Activated CD4-positive, alpha-beta T cell treated with anti-CD3 and anti-CD28 coated beads, Interleukin-2, amount 50 U/mL, for 16 hours (primary cell): ENCODE data around the gene CALHM4.

Experiments
- DNase-seq: peaks from one replicate; pipeline ENCODE4 v3.0.0-alpha.2; 2020

The CALHM4 gene, protein sequence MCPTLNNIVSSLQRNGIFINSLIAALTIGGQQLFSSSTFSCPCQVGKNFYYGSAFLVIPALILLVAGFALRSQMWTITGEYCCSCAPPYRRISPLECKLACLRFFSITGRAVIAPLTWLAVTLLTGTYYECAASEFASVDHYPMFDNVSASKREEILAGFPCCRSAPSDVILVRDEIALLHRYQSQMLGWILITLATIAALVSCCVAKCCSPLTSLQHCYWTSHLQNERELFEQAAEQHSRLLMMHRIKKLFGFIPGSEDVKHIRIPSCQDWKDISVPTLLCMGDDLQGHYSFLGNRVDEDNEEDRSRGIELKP

DNA sequence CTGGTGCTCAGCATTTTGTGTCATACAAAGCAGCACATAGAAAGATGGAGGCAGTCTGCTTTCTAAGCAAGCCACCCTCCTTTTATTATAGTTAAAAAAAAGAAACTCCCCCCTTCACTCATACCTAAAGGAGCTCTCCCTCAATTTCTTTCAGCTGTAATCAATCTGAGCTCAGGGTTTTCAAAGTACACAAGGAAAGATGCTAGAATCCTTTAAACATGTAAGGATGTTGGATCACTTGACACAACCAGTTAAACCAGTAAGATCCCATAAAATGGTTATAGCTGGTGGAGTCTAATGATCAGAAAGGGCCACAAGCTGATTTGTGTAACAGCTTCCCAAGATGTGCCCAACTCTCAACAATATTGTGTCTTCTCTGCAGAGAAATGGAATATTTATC lies at the start of gene CALHM4:
CALHM4 (plus strand) TSS at position 301 of the 400 bp plus-strand sequence; CDS start at position 344, 43 bp downstream.
- DNase-seq: no peak

- no peak for DNase-seq
These were observed 46.2 kb upstream of the CALHM4 start for GRCh38 chr6:116507324-116507723.

DNA sequence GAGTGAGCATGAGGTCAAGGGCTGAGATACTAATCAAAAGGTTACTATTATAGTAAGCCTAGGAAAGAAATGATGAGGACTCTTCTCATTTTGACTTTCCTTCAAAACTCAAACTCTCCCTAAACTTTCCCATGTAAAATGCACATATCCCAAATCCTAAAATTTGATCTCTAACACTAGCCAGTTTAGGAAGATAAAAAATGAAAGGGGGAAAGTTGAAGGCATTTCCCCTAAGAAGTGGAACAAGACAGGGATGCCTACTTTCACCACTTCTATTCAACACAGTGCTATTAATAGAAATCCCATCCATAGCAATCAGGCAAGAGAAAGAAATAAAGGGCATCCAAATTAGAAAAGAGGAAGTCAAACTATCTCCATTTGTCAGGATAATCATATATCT lies 45.0 kb upstream of the CALHM4 start:
- no peak for DNase-seq

DNA sequence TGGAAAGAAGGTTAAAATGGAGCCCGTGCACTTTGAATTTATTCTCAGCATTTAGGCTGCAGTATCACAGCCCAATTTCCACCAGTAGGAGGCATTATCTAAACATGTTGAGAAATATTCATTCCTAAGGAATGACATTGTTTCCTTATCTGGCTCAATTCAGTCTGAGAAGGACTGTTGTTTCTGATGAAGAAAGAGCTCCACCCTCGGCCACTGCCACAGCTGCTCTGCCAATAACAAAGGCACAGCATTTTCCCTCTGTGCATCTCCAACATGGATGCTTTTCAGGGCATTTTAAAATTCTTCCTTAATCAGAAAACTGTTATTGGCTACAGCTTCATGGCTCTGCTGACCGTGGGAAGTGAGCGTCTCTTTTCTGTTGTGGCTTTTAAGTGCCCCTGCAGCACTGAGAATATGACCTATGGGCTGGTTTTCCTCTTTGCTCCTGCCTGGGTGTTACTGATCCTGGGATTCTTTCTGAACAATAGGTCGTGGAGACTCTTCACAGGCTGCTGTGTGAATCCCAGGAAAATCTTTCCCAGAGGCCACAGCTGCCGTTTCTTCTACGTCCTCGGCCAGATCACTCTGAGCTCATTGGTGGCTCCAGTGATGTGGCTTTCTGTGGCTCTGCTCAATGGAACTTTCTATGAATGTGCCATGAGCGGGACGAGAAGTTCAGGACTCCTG lies 42.0 kb upstream of the CALHM4 start, which contains the start of gene CALHM5:
CALHM5 (plus strand) TSS at position 216 of the 687 bp plus-strand sequence; CDS start at position 274, 58 bp downstream.
- no peak for DNase-seq

GRCh38 chr6:116512111-116512559 lies 41.4 kb upstream of the CALHM4 start:
- no peak for DNase-seq

- no peak for DNase-seq
These were observed 40.8 kb upstream of the CALHM4 start for GRCh38 chr6:116512734-116513133.

DNA sequence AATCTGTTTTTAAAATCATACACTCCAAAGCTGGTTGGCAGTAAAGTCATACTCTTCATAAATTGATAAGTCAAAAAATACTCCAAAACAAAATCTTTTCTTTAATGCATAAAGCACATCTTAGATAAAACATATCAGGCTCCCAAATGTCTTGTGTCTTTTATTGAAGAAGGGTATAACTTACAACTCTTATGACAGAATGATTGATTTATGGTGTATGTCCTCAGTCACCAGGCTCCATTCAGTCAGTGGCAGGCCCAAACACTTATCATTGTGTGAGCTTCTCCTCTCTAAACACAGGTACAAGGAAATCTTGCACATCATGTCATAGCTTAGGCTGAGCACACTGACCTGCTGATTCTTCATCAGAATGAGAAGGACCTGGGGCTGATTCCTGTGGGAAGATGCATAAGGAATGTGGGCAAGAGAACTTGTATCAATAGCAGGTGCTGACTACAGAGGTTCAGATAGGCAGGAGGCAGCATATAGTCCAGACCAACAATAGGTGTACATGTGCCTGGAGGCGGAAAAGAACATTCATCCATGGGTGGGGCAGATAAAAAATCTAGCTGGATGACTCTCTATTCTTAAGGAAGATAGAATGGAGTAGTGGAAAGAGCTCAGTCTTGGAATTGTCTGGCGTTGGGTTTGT lies 40.2 kb upstream of the CALHM4 start:
- DNase-seq: no peak

DNA sequence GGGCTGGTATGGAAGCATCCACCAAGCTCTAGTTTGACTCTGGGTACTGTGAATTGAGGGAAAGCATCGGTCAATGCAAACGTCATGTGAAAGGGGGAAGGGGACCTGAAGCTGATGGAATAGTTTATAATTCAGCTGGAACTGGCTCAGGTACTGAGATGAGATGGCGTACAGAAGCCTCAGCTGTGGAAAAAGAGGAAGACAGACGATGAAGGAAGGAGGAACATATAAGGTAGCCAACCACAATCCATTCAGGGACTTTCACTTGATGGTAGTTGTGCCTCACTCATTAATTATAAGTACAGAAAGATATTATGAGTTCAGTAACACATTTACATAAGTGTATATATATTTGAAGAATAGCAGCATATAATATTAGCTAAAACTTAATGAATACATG lies 39.4 kb upstream of the CALHM4 start:
- DNase-seq: no peak

- DNase-seq: no peak
These were observed 38.4 kb upstream of the CALHM4 start for GRCh38 chr6:116515141-116515540.

DNA sequence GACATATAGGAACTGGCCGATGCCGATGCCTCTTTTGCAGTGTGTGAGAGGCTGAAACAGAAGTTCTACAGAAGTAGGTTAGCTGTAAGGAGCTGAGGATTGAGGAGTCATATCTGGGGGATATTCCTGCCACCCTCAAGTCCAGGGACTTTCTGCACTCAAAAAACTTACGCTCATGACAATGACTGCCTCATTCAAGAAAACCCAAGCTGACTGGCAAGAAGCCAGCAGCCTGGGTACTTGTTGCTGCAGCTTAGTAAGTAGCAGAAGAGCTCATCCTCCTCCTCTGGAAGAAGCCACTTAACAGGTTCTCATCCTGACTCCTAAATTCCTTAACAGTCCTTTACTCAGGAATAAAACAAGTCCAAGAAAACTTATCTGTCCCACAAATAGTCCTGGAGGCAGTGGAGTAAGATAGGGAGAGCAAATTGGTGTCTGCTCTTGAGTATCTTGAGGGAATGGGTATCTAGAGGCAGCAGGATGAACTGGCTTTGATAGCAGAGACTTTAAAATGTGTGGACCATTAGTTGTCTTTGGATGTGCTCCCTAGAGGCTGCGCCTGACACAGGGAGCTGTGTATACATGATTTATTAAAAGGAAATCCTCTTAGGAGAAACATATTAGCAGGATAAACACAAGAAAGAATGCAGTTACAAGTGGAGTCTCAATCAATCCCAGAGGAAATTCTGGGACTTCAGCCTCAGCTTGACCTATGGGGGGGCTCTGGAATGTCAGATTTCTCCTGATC lies 34.8 kb upstream of the CALHM4 start:
- DNase-seq: no peak

- no peak for DNase-seq
These were observed 30.7 kb upstream of the CALHM4 start for GRCh38 chr6:116522896-116523295.

DNA sequence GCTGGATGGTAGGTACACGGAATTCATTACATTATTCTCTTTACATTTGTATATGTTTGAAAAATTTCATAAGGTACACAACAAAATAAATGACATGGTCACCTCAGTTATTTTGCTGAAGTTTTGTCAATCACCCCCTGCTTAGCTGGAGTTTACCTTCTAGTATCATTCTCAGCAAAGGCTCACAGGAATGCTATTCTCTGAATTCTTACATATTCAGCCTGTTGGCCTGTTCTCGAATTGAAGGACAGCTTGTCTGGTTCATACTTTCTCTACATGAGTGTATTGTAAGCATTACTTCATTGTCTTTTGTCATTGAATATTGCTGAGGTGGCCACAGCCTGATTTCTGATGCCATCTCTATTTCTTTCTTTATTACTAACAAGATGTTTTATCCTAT lies 29.3 kb upstream of the CALHM4 start:
- no peak for DNase-seq

GRCh38 chr6:116528133-116528532 lies 25.4 kb upstream of the CALHM4 start:
- DNase-seq: no peak

- no peak for DNase-seq
These were observed 24.8 kb upstream of the CALHM4 start for GRCh38 chr6:116528780-116529179.

DNA sequence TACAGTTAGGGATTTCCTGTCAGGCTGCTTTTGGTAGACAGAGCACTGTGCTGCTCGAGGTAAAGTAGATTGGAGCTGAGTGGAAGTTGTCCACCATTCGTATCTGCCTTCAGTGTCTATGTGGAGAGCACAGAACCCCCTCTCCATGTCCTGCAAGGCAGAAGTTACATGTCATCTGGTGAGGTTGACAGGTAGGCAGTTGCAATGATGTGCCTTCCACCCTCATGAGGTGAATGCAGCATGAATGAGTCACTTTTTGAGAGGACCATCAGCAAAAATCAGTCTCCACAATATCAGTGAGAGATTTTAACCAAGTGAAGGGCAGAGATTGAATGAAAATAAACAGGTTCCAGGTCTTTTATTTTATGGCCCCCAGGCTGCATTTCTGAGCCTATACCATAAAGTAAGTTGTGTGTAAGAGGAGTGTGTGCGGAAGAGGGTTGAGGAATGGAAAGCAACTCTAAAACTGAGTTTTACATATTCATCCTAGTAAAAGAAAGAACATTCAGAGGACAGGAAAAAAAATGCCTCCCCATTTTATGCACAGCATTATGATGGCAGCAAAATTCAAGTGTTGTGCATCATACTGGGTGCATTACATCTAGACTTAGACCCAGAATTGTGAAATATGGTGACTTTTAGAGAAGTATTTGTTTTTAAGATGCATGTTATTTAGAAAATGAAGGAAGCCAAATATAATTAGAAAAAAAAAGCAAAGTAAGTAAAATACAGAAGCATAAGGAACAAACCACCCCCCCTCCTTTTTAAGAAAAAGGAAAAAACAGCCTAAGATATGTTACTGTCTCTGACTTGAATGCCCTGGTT lies 23.9 kb upstream of the CALHM4 start:
- no peak for DNase-seq

DNA sequence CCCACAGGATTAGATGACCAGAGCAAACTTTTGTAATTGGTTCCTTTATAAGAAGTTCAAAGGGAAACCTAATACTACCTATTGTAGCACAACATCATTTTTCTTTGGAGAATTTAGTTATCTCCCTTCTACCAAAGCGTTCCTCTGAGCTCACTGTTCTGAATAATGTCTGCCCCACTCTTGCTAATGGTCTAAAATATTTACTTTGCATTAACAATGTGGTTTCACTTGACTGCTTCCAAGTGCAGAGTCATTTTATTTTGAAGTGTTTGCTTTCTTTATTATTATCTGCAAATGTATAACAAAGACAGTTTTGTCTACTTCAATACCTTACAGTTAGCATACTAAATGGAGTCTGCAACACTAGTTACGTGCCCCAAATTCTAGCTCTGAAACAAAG lies 23.1 kb upstream of the CALHM4 start:
- DNase-seq: no peak

- peak; percentile 62 for DNase-seq
These were observed 21.6 kb upstream of the CALHM4 start for GRCh38 chr6:116531675-116532570.

DNA sequence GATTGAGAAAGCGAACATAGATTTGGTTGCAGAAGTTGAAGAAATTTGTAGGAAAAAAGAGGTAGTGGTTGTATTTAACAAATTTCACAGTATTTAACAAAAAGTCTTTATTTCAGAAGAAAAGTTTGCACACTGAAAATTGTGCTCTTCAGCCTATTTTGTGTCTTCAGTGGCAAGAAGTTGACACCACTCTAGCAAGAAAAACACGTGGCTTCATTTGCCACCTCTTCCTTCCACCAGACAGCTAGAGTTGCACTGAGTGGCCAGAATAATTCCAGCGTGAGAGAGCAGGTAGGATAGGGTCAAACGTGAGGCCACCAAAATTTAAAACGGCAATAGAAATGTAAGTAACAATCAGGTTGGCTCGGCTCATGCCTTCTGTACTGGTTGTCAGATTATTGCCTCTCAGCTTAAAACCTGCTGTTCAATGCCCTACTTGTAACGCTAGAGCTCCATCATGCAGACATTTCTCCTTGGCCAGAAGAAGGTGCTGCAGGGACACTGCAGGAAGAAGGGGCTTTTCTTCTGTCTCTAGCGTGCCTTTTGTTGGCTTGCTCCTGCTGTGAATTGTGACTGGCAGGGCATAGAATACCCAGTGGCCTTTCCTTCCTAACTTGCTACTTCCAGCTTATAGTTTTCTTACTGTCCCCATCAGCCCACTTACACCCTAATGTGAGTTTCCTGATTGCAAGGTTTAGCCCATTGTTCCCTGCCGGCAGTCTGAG lies 20.2 kb upstream of the CALHM4 start:
- no peak for DNase-seq

DNA sequence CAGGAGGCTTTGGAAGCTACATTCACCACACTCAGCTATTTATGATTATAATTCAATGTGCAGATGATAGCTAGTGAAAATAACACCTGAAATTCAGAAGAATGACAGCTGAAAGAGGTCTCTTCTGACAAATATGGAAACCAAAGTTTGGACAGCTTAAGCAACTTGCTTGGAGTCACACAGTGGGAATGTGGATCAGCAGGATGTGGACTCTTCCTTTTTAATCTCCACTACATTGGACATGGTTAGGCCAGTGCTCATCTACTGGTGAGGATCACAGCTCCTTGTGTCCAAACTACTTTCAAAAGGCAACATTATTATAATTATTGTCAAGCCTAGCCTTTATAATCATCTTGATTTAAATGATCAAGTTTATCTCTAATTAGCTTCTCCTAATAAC lies 18.4 kb upstream of the CALHM4 start:
- DNase-seq: no peak

- peak; percentile 60 for DNase-seq
These were observed 17.3 kb upstream of the CALHM4 start for GRCh38 chr6:116536216-116536621.
